GM19193 (cell line): ENCODE results near the gene CABP5.

Experiments used
- POLR2A ChIP-seq: IDR thresholded peaks from 4 replicates; pipeline ENCODE4 v1.6.1; 2011; ENCODE audit not compliant: insufficient read depth, insufficient read length; ENCODE audit errors: extremely low read depth

CABP5 gene

GRCh38 chr19:48041877-48042580, 1.9 kb downstream of the CABP5 start:
- TF ChIP-seq POLR2A: no peak

DNA sequence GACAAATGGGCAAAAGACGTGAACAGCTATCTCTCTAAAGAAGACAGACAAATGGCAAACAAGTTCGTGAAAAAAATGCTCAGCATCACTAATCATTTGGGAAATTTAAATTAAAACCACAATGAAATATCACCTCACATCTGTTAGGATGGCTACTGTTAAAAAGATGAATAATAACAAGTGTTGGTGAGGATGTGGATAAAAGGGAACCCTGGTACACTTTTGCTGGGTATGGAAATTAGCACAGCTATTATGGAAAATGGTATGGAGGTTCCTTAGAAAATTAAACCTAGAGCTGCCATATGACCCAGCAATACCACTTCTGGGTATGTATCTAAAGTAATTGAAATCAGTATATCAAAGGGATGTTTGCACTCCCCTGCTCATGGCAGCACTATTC, 7.1 kb downstream of the CABP5 start:
- TF ChIP-seq POLR2A: no peak

- no peak for TF ChIP-seq POLR2A
Measured at GRCh38 chr19:48033604-48034003, 10.3 kb downstream of the CABP5 start.

DNA sequence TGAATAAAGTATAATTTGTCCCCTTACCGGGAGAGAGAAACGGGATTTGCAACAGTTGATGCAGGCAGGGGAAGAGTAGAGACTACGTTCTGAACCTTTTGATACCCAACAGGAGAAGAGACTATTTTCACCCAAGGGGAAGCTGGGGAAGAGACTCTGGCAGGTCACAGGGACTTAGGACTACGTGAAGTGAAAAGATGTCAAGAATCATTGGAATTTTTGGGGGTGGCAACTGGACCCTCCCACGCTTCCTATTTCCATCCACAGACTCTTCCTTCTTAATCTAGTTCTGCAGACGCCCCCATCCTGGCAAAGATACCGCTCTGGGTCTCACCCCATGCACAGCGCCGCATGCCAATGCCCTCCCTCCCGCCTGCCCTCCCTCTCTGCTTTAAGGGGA, 13.8 kb downstream of the CABP5 start:
- no peak for TF ChIP-seq POLR2A

DNA sequence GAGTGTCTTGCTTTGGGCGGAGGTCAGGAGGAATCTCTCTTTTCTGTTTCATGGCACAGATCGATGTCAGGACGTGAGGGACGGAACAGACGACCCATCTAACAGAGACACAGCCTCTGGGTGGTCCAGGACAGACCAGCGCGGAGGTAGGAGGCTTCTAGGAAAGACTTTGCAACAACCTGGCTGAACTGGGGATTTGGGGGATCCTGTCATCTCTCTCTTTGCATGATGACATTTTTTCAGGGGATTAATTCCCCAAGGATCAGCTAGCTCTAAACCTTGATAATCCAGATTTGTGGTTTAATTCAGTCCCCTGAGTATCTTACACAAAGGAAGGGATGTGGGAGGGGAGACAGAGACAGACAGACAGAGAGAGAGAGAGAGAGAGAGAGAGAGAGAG, 14.4 kb downstream of the CABP5 start:
- no peak for TF ChIP-seq POLR2A

- no peak for TF ChIP-seq POLR2A
Measured at GRCh38 chr19:48025480-48025879, 18.4 kb downstream of the CABP5 start.

GRCh38 chr19:48023518-48023917, 20.4 kb downstream of the CABP5 start:
- no peak for TF ChIP-seq POLR2A

- no peak for TF ChIP-seq POLR2A
Measured at GRCh38 chr19:48023011-48023410, 20.9 kb downstream of the CABP5 start.

GRCh38 chr19:48020686-48021085, 23.2 kb downstream of the CABP5 start:
- TF ChIP-seq POLR2A: no peak

DNA sequence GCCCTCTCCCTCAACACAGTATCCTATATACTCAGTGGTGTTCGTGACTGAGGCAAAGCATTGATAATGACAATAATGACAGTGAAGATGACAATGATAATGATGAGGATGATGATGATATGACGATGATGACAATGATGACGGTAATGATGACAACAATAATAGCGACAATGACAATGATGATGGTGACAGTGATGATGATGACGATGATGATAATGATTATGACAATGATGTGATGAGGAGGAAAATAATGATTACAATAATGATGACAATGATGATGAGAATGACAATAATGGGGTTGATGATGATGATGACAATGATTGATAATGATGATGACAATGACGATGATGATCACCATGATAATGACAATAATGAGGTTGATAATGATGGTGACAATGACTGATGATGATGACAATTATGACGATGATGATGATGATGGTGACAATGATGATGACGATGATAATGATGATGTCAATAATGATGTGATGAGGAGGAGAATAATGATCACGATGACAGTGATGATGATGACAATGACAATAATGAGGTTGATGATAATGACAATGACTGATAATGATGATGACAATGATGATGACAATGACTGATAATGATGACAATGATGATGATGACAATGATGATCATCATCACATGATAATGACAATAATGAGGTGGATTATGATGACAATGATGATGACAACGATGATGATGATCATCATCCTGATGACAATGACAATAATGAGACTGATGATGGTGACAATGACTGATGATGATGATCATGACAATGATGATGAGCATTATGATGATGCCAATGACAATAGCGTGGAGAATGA, 32.7 kb downstream of the CABP5 start:
- no peak for TF ChIP-seq POLR2A

DNA sequence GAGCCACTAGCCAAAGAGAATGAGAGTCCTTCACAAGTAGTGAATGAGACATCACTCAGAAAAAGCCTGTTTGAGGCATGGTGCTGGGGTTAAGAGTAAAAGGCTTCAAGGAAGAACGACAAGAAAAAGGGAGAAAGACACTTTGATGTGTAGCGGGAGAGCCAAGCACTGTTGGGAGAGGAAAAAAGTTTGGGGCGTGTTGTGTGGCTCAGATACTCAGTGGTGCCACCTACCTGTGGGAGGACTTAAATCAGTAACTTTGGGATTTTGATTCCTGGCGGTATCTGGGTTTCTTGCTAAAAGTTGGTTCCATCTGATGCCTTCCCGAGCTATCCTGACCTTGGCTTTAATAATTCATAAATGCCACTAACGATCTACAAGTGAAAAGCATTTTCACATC, 37.1 kb downstream of the CABP5 start:
- TF ChIP-seq POLR2A: no peak

- no peak for TF ChIP-seq POLR2A
Measured at GRCh38 chr19:48004236-48004635, 39.6 kb downstream of the CABP5 start.

GRCh38 chr19:48000846-48001245, 43.0 kb downstream of the CABP5 start:
- no peak for TF ChIP-seq POLR2A

GRCh38 chr19:47998800-47999199, 45.1 kb downstream of the CABP5 start:
- TF ChIP-seq POLR2A: no peak

GRCh38 chr19:47996230-47996727, 47.6 kb downstream of the CABP5 start:
- no peak for TF ChIP-seq POLR2A
